Measurements from ENCODE around the gene GVQW3.

The GVQW3 gene

GRCh38 chr11:76453248-76453647 is 72.1 kb downstream of the GVQW3 start:
- DNase-seq: no peak

GRCh38 chr11:76455331-76455730 is 74.2 kb downstream of the GVQW3 start:
- no peak for DNase-seq

DNA sequence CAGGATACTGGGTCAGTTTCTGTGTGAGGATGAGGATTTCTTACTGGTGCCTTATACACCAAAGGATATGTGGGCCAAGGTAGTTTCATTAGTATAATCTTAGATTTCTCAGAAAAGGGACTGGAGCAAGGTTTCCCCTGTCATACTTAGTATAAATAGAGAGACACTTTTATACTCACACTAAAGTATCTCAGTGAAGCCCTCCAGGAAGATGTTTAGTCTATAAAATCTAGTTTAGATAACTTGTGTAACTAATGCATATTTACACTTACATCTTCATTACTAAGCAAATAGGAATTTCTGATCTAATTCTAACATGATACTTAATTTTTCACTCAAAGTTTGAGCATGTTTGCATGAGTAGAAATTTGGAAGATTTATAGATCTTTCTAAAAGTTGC is 74.8 kb downstream of the GVQW3 start:
- no peak for DNase-seq

- no peak for DNase-seq
Measured at GRCh38 chr11:76456571-76456970, 75.4 kb downstream of the GVQW3 start.

Measured in stimulated activated CD4-positive, alpha-beta T cell treated with anti-CD3 and anti-CD28 coated beads, Interleukin-4, amount 100 ng/mL, for 4 hours (primary cell).